ENCODE measurements around the gene AK8. TPM values are rescaled to one million over a fixed set of nuclear protein-coding genes. Genes with fewer than 3 reads are reported as not detected.

AK8 gene
- total RNA-seq (0.25 and 0.83 TPM in 2 replicates), polyA plus RNA-seq (0.70 and 1.9 TPM in 2 replicates)

- H3K4me1 ChIP-seq (ENCODE audit: low read depth), result no peaks in the 10 kb centered on the region
- no peak within 1 kb of the TSS for H3K27ac ChIP-seq
- H3K36me3 ChIP-seq, result no peaks in the 10 kb centered on the region
- H3K27me3 ChIP-seq, result peaks cover 15% of the 10 kb centered on the region
- H3K4me3 ChIP-seq, result peak within 1 kb of the TSS; percentile 69
- peak; percentile 82 to 86 for DNase-seq (ENCODE audit: low read depth in 1 of 2, low spot score in 1 of 2)
- H3K9me3 ChIP-seq (ENCODE audit: low read depth), result no peaks in the 10 kb centered on the region
- TF ChIP-seq, protein P1, sequence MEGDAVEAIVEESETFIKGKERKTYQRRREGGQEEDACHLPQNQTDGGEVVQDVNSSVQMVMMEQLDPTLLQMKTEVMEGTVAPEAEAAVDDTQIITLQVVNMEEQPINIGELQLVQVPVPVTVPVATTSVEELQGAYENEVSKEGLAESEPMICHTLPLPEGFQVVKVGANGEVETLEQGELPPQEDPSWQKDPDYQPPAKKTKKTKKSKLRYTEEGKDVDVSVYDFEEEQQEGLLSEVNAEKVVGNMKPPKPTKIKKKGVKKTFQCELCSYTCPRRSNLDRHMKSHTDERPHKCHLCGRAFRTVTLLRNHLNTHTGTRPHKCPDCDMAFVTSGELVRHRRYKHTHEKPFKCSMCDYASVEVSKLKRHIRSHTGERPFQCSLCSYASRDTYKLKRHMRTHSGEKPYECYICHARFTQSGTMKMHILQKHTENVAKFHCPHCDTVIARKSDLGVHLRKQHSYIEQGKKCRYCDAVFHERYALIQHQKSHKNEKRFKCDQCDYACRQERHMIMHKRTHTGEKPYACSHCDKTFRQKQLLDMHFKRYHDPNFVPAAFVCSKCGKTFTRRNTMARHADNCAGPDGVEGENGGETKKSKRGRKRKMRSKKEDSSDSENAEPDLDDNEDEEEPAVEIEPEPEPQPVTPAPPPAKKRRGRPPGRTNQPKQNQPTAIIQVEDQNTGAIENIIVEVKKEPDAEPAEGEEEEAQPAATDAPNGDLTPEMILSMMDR (IDR thresholded peaks at IDR 0.05; ENCODE audit: low read depth, low read length), result no peak
Observed at GRCh38 chr9:132877824-132878694, at the start of gene AK8. Gene AK8 (minus strand): TSS chr9:132878284. CDS start chr9:132878255, 29 bp downstream.

GRCh38 chr9:132927704-132928103 is 49.6 kb upstream of the AK8 start:
- Histone ChIP-seq H3K27ac (no peak overlapping the region), H3K4me1 (ENCODE audit: low read depth) (no peaks in the 10 kb centered on the region), H3K36me3 (peaks cover 24% of the 10 kb centered on the region), H3K27me3 (no peaks in the 10 kb centered on the region), H3K4me3 (no peak overlapping the region), H3K9me3 (ENCODE audit: low read depth) (no peaks in the 10 kb centered on the region)
- TF ChIP-seq, protein P1 (IDR thresholded peaks at IDR 0.05; ENCODE audit: low read depth, low read length), result no peak
- no peak for DNase-seq (ENCODE audit: low read depth in 1 of 2, low spot score in 1 of 2)

GRCh38 chr9:132923346-132923902 is 45.3 kb upstream of the AK8 start:
- Histone ChIP-seq H3K4me1 (ENCODE audit: low read depth) (no peaks in the 10 kb centered on the region), H3K27ac (no peak overlapping the region), H3K9me3 (ENCODE audit: low read depth) (no peaks in the 10 kb centered on the region), H3K36me3 (peaks cover 46% of the 10 kb centered on the region), H3K4me3 (no peak overlapping the region), H3K27me3 (no peaks in the 10 kb centered on the region)
- TF ChIP-seq, protein P1 (IDR thresholded peaks at IDR 0.05; ENCODE audit: low read depth, low read length), result no peak
- no peak for DNase-seq (ENCODE audit: low read depth in 1 of 2, low spot score in 1 of 2)

- H3K4me1 ChIP-seq (ENCODE audit: low read depth), result no peaks in the 10 kb centered on the region
- no peak for DNase-seq (ENCODE audit: low read depth in 1 of 2, low spot score in 1 of 2)
- no peak overlapping the region for H3K27ac ChIP-seq
- H3K4me3 ChIP-seq, result no peak overlapping the region
- no peaks in the 10 kb centered on the region for H3K9me3 ChIP-seq (ENCODE audit: low read depth)
- peaks cover 42% of the 10 kb centered on the region for H3K36me3 ChIP-seq
- no peaks in the 10 kb centered on the region for H3K27me3 ChIP-seq
- TF ChIP-seq, protein P1 (IDR thresholded peaks at IDR 0.05; ENCODE audit: low read depth, low read length), result no peak
Observed at GRCh38 chr9:132919614-132920268, 41.7 kb upstream of the AK8 start.

GRCh38 chr9:132914924-132915323 is 36.8 kb upstream of the AK8 start:
- Histone ChIP-seq H3K27ac (no peak overlapping the region), H3K4me1 (ENCODE audit: low read depth) (no peaks in the 10 kb centered on the region), H3K36me3 (peaks cover 31% of the 10 kb centered on the region), H3K27me3 (no peaks in the 10 kb centered on the region), H3K4me3 (no peak overlapping the region), H3K9me3 (ENCODE audit: low read depth) (no peaks in the 10 kb centered on the region)
- TF ChIP-seq, protein P1 (IDR thresholded peaks at IDR 0.05; ENCODE audit: low read depth, low read length), result no peak
- no peak for DNase-seq (ENCODE audit: low read depth in 1 of 2, low spot score in 1 of 2)
